Caco-2 (cell line): Measurements from ENCODE around the gene CACNA1D. TPM values are rescaled to one million over a fixed set of nuclear protein-coding genes. Genes with fewer than 3 reads are reported as not detected.

Source experiments
- BruUV-seq: library from RNA; stranded (reverse); fragments of 400-500 nt; replicated peaks from 2 replicates; lab custom pipeline; 2021; lab: Mats Ljungman, UMichigan
- CTCF ChIA-PET: fragments of 300-600 bp; sonication (Branson Sonifier 250); formaldehyde crosslinking; loops from one replicate; lab custom pipeline; 2022; ENCODE audit warnings: antibody characterized with exemption; lab: Charles Lee
- POLR2A ChIA-PET: fragments of 300-600 bp; sonication (Branson Sonifier 250); formaldehyde crosslinking; loops from one replicate; lab custom pipeline; 2022; ENCODE audit warnings: antibody characterized with exemption; lab: Charles Lee
- DNase-seq, 2 experiments: peaks; one replicate each; pipeline versions ENCODE4 v3.0.0 to v3.0.0-alpha.2; 2020 to 2022
- H3K27me3 ChIP-seq: replicated peaks from 2 replicates; pipeline ENCODE4 v1.6.0; 2011; ENCODE audit warnings: low read length; ENCODE audit not compliant: control insufficient read depth, insufficient read depth
- H3K36me3 ChIP-seq: 2 replicates; pipeline ENCODE4 v1.5.1; 2011; ENCODE audit warnings: low read length; ENCODE audit not compliant: control insufficient read depth, insufficient read depth
- H3K4me1 ChIP-seq: fragments of 250-450 bp; sonication (Bioruptor Pico); 2 replicates; pipeline ENCODE4 v1.5.1; 2020; ENCODE audit warnings: mild to moderate bottlenecking
- H3K4me3 ChIP-seq: 2 replicates; pipeline ENCODE4 v1.5.1; 2011; ENCODE audit warnings: low read depth, mild to moderate bottlenecking, control low read depth, low read length
- H3K9me3 ChIP-seq: fragments of 250-450 bp; sonication (Bioruptor Pico); 2 replicates; pipeline ENCODE4 v1.5.1; 2020; ENCODE audit warnings: mild to moderate bottlenecking, moderate library complexity
- H3K27ac Mint-ChIP-seq: one replicate; pipeline ENCODE4 v1.8.0; 2022; ENCODE audit warnings: mixed read lengths; ENCODE audit not compliant: unreplicated experiment
- H3K27me3 Mint-ChIP-seq: one replicate; pipeline ENCODE4 v1.8.0; 2022; ENCODE audit warnings: mixed read lengths; ENCODE audit not compliant: insufficient read depth, unreplicated experiment
- H3K36me3 Mint-ChIP-seq: one replicate; pipeline ENCODE4 v1.8.0; 2022; ENCODE audit warnings: mild to moderate bottlenecking, mixed read lengths; ENCODE audit not compliant: insufficient read depth, unreplicated experiment
- H3K4me1 Mint-ChIP-seq: one replicate; pipeline ENCODE4 v1.8.0; 2022; ENCODE audit warnings: low read depth, mixed read lengths; ENCODE audit not compliant: unreplicated experiment
- H3K4me3 Mint-ChIP-seq: one replicate; pipeline ENCODE4 v1.8.0; 2022; ENCODE audit warnings: mild to moderate bottlenecking, moderate library complexity, mixed read lengths; ENCODE audit not compliant: unreplicated experiment
- H3K9me3 Mint-ChIP-seq: one replicate; pipeline ENCODE4 v1.8.0; 2022; ENCODE audit warnings: mixed read lengths; ENCODE audit not compliant: unreplicated experiment
- CTCF ChIP-seq, 2 experiments: fragments of 200-600 bp in 1 of 2; IDR thresholded peaks; 1 replicate in 1 of 2; 2 replicates in 1 of 2; pipeline versions ENCODE4 v1.5.1 to v1.8.0; 2011 to 2022; ENCODE audit warnings: antibody characterized with exemption in 1 of 2, control low read depth in 1 of 2, inconsistent platforms in 1 of 2, low read depth in 1 of 2, low read length in 1 of 2, mild to moderate bottlenecking in 1 of 2, moderate library complexity in 1 of 2; ENCODE audit not compliant: insufficient read depth in 1 of 2, severe bottlenecking in 1 of 2, unreplicated experiment in 1 of 2
- intact Hi-C: fragments of 100-400 bp; cut with micrococcal nuclease; formaldehyde crosslinking; loops from one replicate; pipeline ENCODE4 v1.10.0; 2022; ENCODE audit not compliant: unreplicated experiment
- total RNA-seq: library from RNA; stranded (reverse); gene quantifications from 2 replicates; pipeline ENCODE4 v1.2.3, GENCODE V29; 2022

CACNA1D gene
- total RNA-seq, 1 experiment from 2014 or later = 13.3 TPM

- Histone ChIP-seq H3K4me3 (no peak overlapping the region), H3K27me3 (no peaks in the 10 kb centered on the region), H3K36me3 (peaks cover 17% of the 10 kb centered on the region), H3K4me1 (0 out of 2 replicates have a peak, but pooled peaks cover 4% of the 10 kb centered on the region), H3K9me3 (no peaks in the 10 kb centered on the region)
- H3K4me3 Mint-ChIP-seq = no peak overlapping the region
- no peaks in the 10 kb centered on the region for H3K36me3 Mint-ChIP-seq
- no peak for DNase-seq
- peaks cover 8% of the 10 kb centered on the region for H3K4me1 Mint-ChIP-seq
- H3K27me3 Mint-ChIP-seq = no peaks in the 10 kb centered on the region
- no TSS peak for BruUV-seq
- intact Hi-C loops = no loop called here
- POLR2A ChIA-PET = no interaction called here
- CTCF ChIA-PET = no interaction called here
- H3K9me3 Mint-ChIP-seq = no peaks in the 10 kb centered on the region
- H3K27ac Mint-ChIP-seq = no peak overlapping the region
- TF ChIP-seq CTCF (IDR thresholded peaks at IDR 0.05; ENCODE audit: insufficient read depth in 1 of 2, low read depth in 1 of 2, low read length in 1 of 2, severe bottlenecking in 1 of 2, unreplicated experiment in 1 of 2) = no peak
Observed at GRCh38 chr3:53820756-53821580, 326.6 kb downstream of the CACNA1D start.

DNA sequence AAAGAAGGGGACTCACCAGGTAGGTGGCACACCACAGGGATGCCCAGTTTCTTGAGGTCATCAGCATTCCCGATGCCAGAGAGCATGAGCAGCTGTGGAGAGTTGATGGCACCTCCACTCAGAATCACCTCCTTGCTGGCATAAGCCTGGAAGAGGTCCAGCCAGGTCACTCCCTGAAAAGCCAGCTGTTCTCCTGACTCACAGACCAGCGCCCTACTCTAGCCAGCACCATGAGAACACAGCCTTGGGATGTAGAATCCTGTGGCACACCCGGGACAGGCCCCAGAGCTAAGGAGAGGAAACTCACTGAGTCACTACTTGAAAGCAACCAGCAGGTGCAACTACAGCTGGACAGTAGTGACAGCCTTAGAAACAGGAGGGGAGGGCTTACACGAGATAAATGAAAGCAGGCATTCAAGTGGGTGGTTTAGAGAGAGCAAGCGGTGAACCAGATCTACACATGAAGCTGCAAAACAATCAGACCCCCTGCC is 327.3 kb downstream of the CACNA1D start:
- Mint-ChIP-seq H3K4me1 (peaks cover 8% of the 10 kb centered on the region), H3K27ac (no peak overlapping the region), H3K27me3 (no peaks in the 10 kb centered on the region), H3K9me3 (no peaks in the 10 kb centered on the region), H3K36me3 (no peaks in the 10 kb centered on the region), H3K4me3 (no peak overlapping the region)
- no peaks in the 10 kb centered on the region for H3K9me3 ChIP-seq
- BruUV-seq = no TSS peak
- POLR2A ChIA-PET = no interaction called here
- 0 out of 2 replicates have a peak, but pooled peaks cover 4% of the 10 kb centered on the region for H3K4me1 ChIP-seq
- H3K36me3 ChIP-seq = peaks cover 17% of the 10 kb centered on the region
- no peak overlapping the region for H3K4me3 ChIP-seq
- intact Hi-C loops = no loop called here
- H3K27me3 ChIP-seq = no peaks in the 10 kb centered on the region
- no peak for TF ChIP-seq CTCF (IDR thresholded peaks at IDR 0.05; ENCODE audit: insufficient read depth in 1 of 2, low read depth in 1 of 2, low read length in 1 of 2, severe bottlenecking in 1 of 2, unreplicated experiment in 1 of 2)
- CTCF ChIA-PET = interaction anchor here (0.6 kb wide), 1 partner anchor 274 kb away, joined by 3 read pairs; no protein-coding TSS in a partner anchor
- DNase-seq = peak in 1 of 2 experiments; percentile 25

DNA sequence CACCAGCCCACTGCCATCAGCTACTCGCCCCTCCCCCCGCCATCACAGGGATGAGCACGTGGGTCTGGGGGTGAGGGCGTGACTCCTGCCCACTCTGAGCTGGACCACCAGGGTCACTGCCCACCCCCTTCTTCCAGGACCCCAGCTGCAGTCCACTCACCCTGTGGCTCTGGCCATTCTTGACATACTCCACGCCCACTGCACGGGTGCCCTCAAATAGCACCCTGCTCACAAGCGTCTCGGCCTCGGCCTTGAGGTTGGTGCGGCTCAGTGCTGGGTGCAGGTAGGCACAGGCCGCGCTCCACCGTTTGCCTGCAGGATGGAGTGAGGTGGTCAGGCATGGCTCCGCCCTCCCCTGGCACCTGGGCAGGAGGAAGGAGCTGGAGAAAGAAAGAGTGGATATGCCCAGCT is 327.9 kb downstream of the CACNA1D start:
- Mint-ChIP-seq H3K36me3 (no peaks in the 10 kb centered on the region), H3K4me3 (no peak overlapping the region), H3K27me3 (no peaks in the 10 kb centered on the region), H3K27ac (no peak overlapping the region), H3K9me3 (no peaks in the 10 kb centered on the region), H3K4me1 (peaks cover 8% of the 10 kb centered on the region)
- Histone ChIP-seq H3K36me3 (peaks cover 16% of the 10 kb centered on the region), H3K27me3 (no peaks in the 10 kb centered on the region), H3K4me1 (0 out of 2 replicates have a peak, but pooled peaks cover 4% of the 10 kb centered on the region), H3K4me3 (no peak overlapping the region), H3K9me3 (no peaks in the 10 kb centered on the region)
- intact Hi-C loops = no loop called here
- ChIA-PET POLR2A (no interaction called here), CTCF (interaction anchor here (0.6 kb wide), 1 partner anchor 273 kb away, joined by 3 read pairs; no protein-coding TSS in a partner anchor)
- DNase-seq = no peak
- BruUV-seq = no TSS peak
- TF ChIP-seq CTCF (IDR thresholded peaks at IDR 0.05; ENCODE audit: insufficient read depth in 1 of 2, low read depth in 1 of 2, low read length in 1 of 2, severe bottlenecking in 1 of 2, unreplicated experiment in 1 of 2) = no peak
